H1 (cell line): ENCODE data around the gene FAM193A. TPM values are rescaled to one million over a fixed set of nuclear protein-coding genes. Genes with fewer than 3 reads are reported as not detected.

Source experiments
- CTCF ChIA-PET: fragments of 300-600 bp; sonication (Branson Sonifier 250); formaldehyde crosslinking; loops from one replicate; lab custom pipeline; 2021; ENCODE audit not compliant: partially characterized antibody; lab: Charles Lee
- POLR2A ChIA-PET: fragments of 300-600 bp; sonication (Branson Sonifier 250); formaldehyde crosslinking; loops from one replicate; lab custom pipeline; 2021; ENCODE audit warnings: inconsistent platforms; ENCODE audit not compliant: partially characterized antibody; lab: Charles Lee
- DNase-seq, 2 experiments: peaks; one replicate each; pipeline versions ENCODE4 v3.0.0 to v3.0.0-alpha.2; 2010 to 2022; ENCODE audit warnings: low spot score in 2 of 2, low read depth in 1 of 2, mixed read lengths in 1 of 2
- FAIRE-seq: peaks from 2 replicates; lab custom pipeline; 2011; peaks lifted over from hg19 to GRCh38; lab: Jason Lieb, UNC
- H2AFZ ChIP-seq: 2 replicates; pipeline ENCODE4 v1.8.1; 2012; ENCODE audit warnings: low read length, inconsistent platforms
- H2AK5ac ChIP-seq: 2 replicates; pipeline ENCODE4 v1.6.1; 2013; ENCODE audit warnings: low read depth, low read length
- H2BK120ac ChIP-seq: replicated peaks from 2 replicates; pipeline ENCODE3; 2013; ENCODE audit warnings: low read depth, low read length, inconsistent platforms
- H2BK12ac ChIP-seq: 2 replicates; pipeline ENCODE4 v1.6.1; 2013; ENCODE audit warnings: low read depth, low read length
- H2BK15ac ChIP-seq: 2 replicates; pipeline ENCODE4 v1.6.1; 2013; ENCODE audit warnings: low read length
- H2BK20ac ChIP-seq: 2 replicates; pipeline ENCODE4 v1.6.1; 2013; ENCODE audit warnings: low read length
- H2BK5ac ChIP-seq: 2 replicates; pipeline ENCODE4 v1.6.1; 2013; ENCODE audit warnings: low read depth, low read length
- H3K14ac ChIP-seq: 2 replicates; pipeline ENCODE4 v1.6.1; 2013; ENCODE audit warnings: inconsistent platforms; ENCODE audit not compliant: insufficient read length
- H3K18ac ChIP-seq: 2 replicates; pipeline ENCODE4 v1.6.1; 2013; ENCODE audit warnings: low read length; ENCODE audit errors: extremely low read depth
- H3K23ac ChIP-seq: 2 replicates; pipeline ENCODE4 v1.6.1; 2013; ENCODE audit warnings: inconsistent platforms; ENCODE audit not compliant: insufficient read length
- H3K23me2 ChIP-seq: 2 replicates; pipeline ENCODE4 v1.6.1; 2013; ENCODE audit warnings: low read depth, low read length
- H3K27ac ChIP-seq: 2 replicates; pipeline ENCODE4 v1.6.1; 2011; ENCODE audit warnings: low read depth, low read length, inconsistent platforms
- H3K27me3 ChIP-seq, 4 experiments: replicated peaks in 1 of 4; 1 replicate in 1 of 4; 2 replicates in 3 of 4; pipeline versions ENCODE4 v1.6.1 to v1.8.1; 2011 to 2013; ENCODE audit warnings: low read length in 3 of 4, mild to moderate bottlenecking in 3 of 4, inconsistent platforms in 2 of 4, mixed read lengths in 2 of 4, moderate library complexity in 1 of 4; ENCODE audit not compliant: control insufficient read depth in 3 of 4, insufficient read depth in 3 of 4; ENCODE audit errors: extremely low read depth in 1 of 4
- H3K36me3 ChIP-seq, 4 experiments: 2 replicates each; pipeline versions ENCODE4 v1.6.1 to v1.8.1; 2011 to 2013; ENCODE audit warnings: mild to moderate bottlenecking in 4 of 4, low read length in 3 of 4, moderate library complexity in 2 of 4, control low read depth in 1 of 4, inconsistent platforms in 1 of 4; ENCODE audit not compliant: insufficient read depth in 4 of 4, control insufficient read depth in 2 of 4
- H3K4ac ChIP-seq: replicated peaks from 2 replicates; pipeline ENCODE3; 2013; ENCODE audit warnings: low read length, low read depth, mixed read lengths, inconsistent platforms; ENCODE audit not compliant: insufficient read length
- H3K4me1 ChIP-seq, 4 experiments: replicated peaks in 1 of 4; 1 replicate in 1 of 4; 2 replicates in 3 of 4; pipeline versions ENCODE4 v1.6.1 to v1.8.1; 2011 to 2013; ENCODE audit warnings: low read length in 3 of 4, inconsistent platforms in 2 of 4, mixed read lengths in 1 of 4; ENCODE audit not compliant: insufficient read depth in 4 of 4, control insufficient read depth in 3 of 4
- H3K4me2 ChIP-seq, 2 experiments: 2 replicates each; pipeline versions ENCODE4 v1.6.1 to v1.8.1; 2011 to 2013; ENCODE audit warnings: low read depth in 2 of 2, low read length in 2 of 2, control low read depth in 1 of 2, inconsistent platforms in 1 of 2, mild to moderate bottlenecking in 1 of 2; ENCODE audit not compliant: insufficient read depth in 1 of 2
- H3K4me3 ChIP-seq, 4 experiments: fragments of 200-600, 300-600 bp in 1 of 4; sonication (generic), shearing (Covaris generic), sonication (Bioruptor Twin) in 1 of 4; 2 replicates each; pipeline versions ENCODE4 v1.5.1 to v1.8.1; 2011 to 2016; ENCODE audit warnings: low read length in 4 of 4, low read depth in 3 of 4, control low read depth in 2 of 4, inconsistent platforms in 2 of 4, mild to moderate bottlenecking in 2 of 4, mixed read lengths in 1 of 4, moderate library complexity in 1 of 4; ENCODE audit not compliant: insufficient read depth in 2 of 4; ENCODE audit errors: extremely low read depth in 1 of 4
- H3K56ac ChIP-seq: replicated peaks from 2 replicates; pipeline ENCODE3; 2013; ENCODE audit warnings: low read depth, mild to moderate bottlenecking, mixed read lengths, low read length, inconsistent platforms; ENCODE audit not compliant: insufficient read length
- H3K79me1 ChIP-seq: 2 replicates; pipeline ENCODE4 v1.6.1; 2013; ENCODE audit warnings: low read depth, low read length, control low read depth
- H3K79me2 ChIP-seq, 2 experiments: 2 replicates each; pipeline versions ENCODE4 v1.6.1 to v1.8.1; 2012 to 2013; ENCODE audit warnings: low read length in 2 of 2, mild to moderate bottlenecking in 2 of 2, inconsistent platforms in 1 of 2; ENCODE audit not compliant: insufficient read depth in 2 of 2, control insufficient read depth in 1 of 2
- H3K9ac ChIP-seq, 4 experiments: replicated peaks in 1 of 4; 1 replicate in 1 of 4; 2 replicates in 3 of 4; pipeline versions ENCODE4 v1.6.1 to v1.8.1; 2011 to 2013; ENCODE audit warnings: low read depth in 3 of 4, low read length in 3 of 4, control low read depth in 2 of 4, mild to moderate bottlenecking in 2 of 4, moderate library complexity in 2 of 4, inconsistent platforms in 1 of 4; ENCODE audit errors: extremely low read depth in 1 of 4
- H3K9me3 ChIP-seq, 2 experiments: 2 replicates each; pipeline versions ENCODE4 v1.6.1 to v1.8.1; 2012 to 2013; ENCODE audit warnings: mild to moderate bottlenecking in 2 of 2, moderate library complexity in 2 of 2, control low read depth in 1 of 2, inconsistent platforms in 1 of 2, low read depth in 1 of 2, low read length in 1 of 2, mixed read lengths in 1 of 2; ENCODE audit not compliant: insufficient read depth in 2 of 2
- H4K20me1 ChIP-seq, 2 experiments: replicated peaks in 1 of 2; 2 replicates each; pipeline versions ENCODE3 to v1.8.1; 2011 to 2013; ENCODE audit warnings: inconsistent platforms in 2 of 2, low read length in 2 of 2, mild to moderate bottlenecking in 1 of 2; ENCODE audit not compliant: insufficient read depth in 2 of 2, control insufficient read depth in 1 of 2
- H4K5ac ChIP-seq: 2 replicates; pipeline ENCODE4 v1.6.1; 2013; ENCODE audit warnings: low read length, low read depth, mixed read lengths, inconsistent platforms; ENCODE audit not compliant: insufficient read length
- H4K8ac ChIP-seq: 2 replicates; pipeline ENCODE4 v1.8.0; 2013; ENCODE audit warnings: mild to moderate bottlenecking, moderate library complexity, low read length, inconsistent platforms; ENCODE audit not compliant: insufficient read depth; ENCODE audit errors: extremely low read depth
- H4K91ac ChIP-seq: replicated peaks from 2 replicates; pipeline ENCODE3; 2013; ENCODE audit warnings: low read length, mixed read lengths, inconsistent platforms; ENCODE audit not compliant: insufficient read length
- JUN ChIP-seq: IDR thresholded peaks from 2 replicates; pipeline ENCODE4 v1.6.1; 2011; ENCODE audit warnings: low read depth, mild to moderate bottlenecking, improper control_type of control experiment, low read length
- POLR2A ChIP-seq, 2 experiments: IDR thresholded peaks; 1 replicate in 1 of 2; 2 replicates in 1 of 2; pipeline ENCODE4 v1.6.1; 2011; ENCODE audit warnings: low read depth in 2 of 2, low read length in 2 of 2, mild to moderate bottlenecking in 2 of 2; ENCODE audit errors: control extremely low read depth in 1 of 2
- WGBS, 2 experiments: shearing (Covaris generic) in 1 of 2; methylation state at CpG; one replicate each; pipeline versions ENCODE4 v1.1.6 to v1.1.7; 2013 to 2015; ENCODE audit warnings: low lambda C conversion rate in 2 of 2, mixed read lengths in 2 of 2, inconsistent platforms in 1 of 2, low coverage in 1 of 2, missing lambda C conversion rate in 1 of 2; ENCODE audit not compliant: insufficient replicate concordance in 2 of 2, insufficient coverage in 1 of 2, insufficient read length in 1 of 2; ENCODE audit errors: extremely low coverage in 1 of 2, missing lambda C conversion rate in 1 of 2; 5-methylcytosine and 5-hydroxymethylcytosine counted together
- polyA plus RNA-seq, 7 experiments: library from polyadenylated mRNA; depleted of rRNA in 3 of 7; stranded (reverse) in 5 of 7; unstranded in 2 of 7; fragments of >200 nt in 5 of 7; fragments of 200-250 nt in 2 of 7; gene quantifications; 1 replicate in 5 of 7; 2 replicates in 1 of 7; 4 replicates in 1 of 7; pipeline versions ENCODE4 v1.2.1 to v1.2.3, GENCODE V29; 2011 to 2013; ENCODE audit warnings: missing spikeins in 2 of 7, mixed read lengths in 2 of 7
- total RNA-seq: library from RNA; stranded (reverse); fragmentation: NEBNext Ultra II Directional; extraction: Animal tissue kit (Norgen Biotek cat#: 25700); gene quantifications from 2 replicates; pipeline ENCODE4 v1.2.1, GENCODE V29; 2021

FAM193A gene
- total and polyA plus RNA-seq, 2 of the 8 experiments (the other 6 are each of a cell fraction or from before 2014, with no cell fraction given) = 8.7 to 26.2 TPM

GRCh38 chr4:2512396-2513135, 23.9 kb upstream of the FAM193A start:
- Histone ChIP-seq H2BK5ac (no peak overlapping the region; the same call in 1 of the 2 replicates), H4K20me1 (peaks cover 10 to 13% of the 10 kb centered on the region in 2 experiments), H3K23me2 (no peaks in the 10 kb centered on the region), H3K27me3 (no peaks in the 10 kb centered on the region), H3K4ac (no peak overlapping the region), H3K4me2 (no peak overlapping the region), H2AFZ (no peak overlapping the region), H2BK20ac (no peak overlapping the region), H3K27ac (no peak overlapping the region), H3K56ac (no peak overlapping the region), H4K8ac (peak overlapping the region; percentile 69), H4K91ac (no peak overlapping the region), H3K36me3 (peaks cover 26 to 71% (median 50%) of the 10 kb centered on the region in 4 experiments), H2AK5ac (no peak overlapping the region), H3K14ac (no peak overlapping the region), H2BK120ac (no peak overlapping the region), H2BK15ac (no peak overlapping the region), H3K9me3 (no peaks in the 10 kb centered on the region), H2BK12ac (no peak overlapping the region), H3K4me3 (no peak overlapping the region), H3K18ac (no peak overlapping the region), H3K9ac (no peak overlapping the region), H4K5ac (no peak overlapping the region), H3K4me1 (no peaks in the 10 kb centered on the region), H3K79me2 (peaks cover 0 to 4% of the 10 kb centered on the region in 2 experiments; a peak in 1 of 4 replicates), H3K23ac (no peak overlapping the region), H3K79me1 (peaks cover 13% of the 10 kb centered on the region; the same call in 1 of the 2 replicates)
- DNase-seq = no peak
- CTCF ChIA-PET = interaction anchor here (0.9 to 1.1 kb wide), 3 partner anchors 14 to 25 kb away, joined by 3 read pairs; no protein-coding TSS in a partner anchor
- TF ChIP-seq POLR2A (IDR thresholded peaks at IDR 0.05; ENCODE audit: control extremely low read depth in 1 of 2, low read depth in 2 of 2, low read length in 2 of 2) = 0 out of 3 replicates have a peak, but pooled peaks of 1 of the 2 experiments have one; percentile 10
- TF ChIP-seq JUN = no peak
- POLR2A ChIA-PET = interaction anchor here (0.8 to 1.7 kb wide), 3 partner anchors 9 to 13 kb away, joined by 3 to 6 read pairs (median 3); no protein-coding TSS in a partner anchor
- no peak for FAIRE-seq
- 87% methylated on average over 15 of the region's 15 CpGs; no CpG with 5 or more reads in 1 of the 2 experiments for WGBS, 2 experiments
